HG02610 (cell line): Measurements from ENCODE around the gene FASN.
A peak's percentile ranks its signal among the peaks of the same experiment; 100 is the strongest.
"Not testable (repeated sequence)": the region's sequence is repeated elsewhere in the genome, so short reads cannot be mapped to it uniquely, and the experiment has no call there.

Experiments used
- ATAC-seq: cut with Tn5 transposase; IDR thresholded peaks from one replicate; pipeline ENCODE4 v1.9.1; 2021; ENCODE audit warnings: mild to moderate bottlenecking, moderate library complexity; ENCODE audit not compliant: unreplicated experiment

The FASN gene

DNA sequence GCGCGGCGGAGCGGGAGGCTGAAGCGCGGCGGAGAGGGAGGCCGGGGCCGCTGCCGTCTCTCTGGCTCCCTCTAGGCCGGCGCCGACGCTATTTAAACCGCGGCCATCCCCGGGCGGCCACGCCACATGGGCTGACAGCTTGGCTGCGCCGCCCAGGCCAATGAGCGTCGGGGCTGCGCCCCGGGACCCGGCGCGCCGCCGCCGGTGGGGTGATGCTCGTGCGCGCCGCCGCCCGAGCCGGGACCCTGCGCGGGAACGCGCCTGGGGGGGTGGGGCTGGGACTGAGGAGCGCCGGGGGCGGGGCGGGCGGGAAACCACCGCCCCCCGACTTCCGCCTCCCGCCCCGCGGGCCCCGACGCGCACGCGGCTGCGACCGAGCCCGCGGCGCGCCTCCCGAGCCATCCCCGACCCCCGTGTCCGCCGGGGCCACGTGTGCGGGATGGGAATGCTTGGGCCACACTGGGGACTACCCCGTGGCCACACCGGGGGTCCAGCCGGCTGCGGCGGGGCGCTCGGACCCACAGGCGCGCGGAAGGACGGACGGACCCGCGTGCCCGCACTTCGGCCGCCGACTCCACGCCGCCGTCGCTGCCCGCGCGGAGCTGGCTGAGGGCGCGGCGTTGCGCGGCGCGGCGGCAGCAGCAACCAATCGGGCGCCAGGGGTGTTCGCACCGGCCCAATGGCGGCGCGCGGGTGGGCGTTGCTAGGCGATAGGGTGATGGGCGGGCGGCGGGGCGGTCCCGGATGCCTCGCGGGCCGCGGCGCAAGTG lies at the start of gene FASN:
Gene FASN (minus strand): TSS at position 68 of the 770 bp plus-strand sequence. CDS start 1,791 bp downstream, outside the sequence.
- peak; percentile 69 for ATAC-seq

DNA sequence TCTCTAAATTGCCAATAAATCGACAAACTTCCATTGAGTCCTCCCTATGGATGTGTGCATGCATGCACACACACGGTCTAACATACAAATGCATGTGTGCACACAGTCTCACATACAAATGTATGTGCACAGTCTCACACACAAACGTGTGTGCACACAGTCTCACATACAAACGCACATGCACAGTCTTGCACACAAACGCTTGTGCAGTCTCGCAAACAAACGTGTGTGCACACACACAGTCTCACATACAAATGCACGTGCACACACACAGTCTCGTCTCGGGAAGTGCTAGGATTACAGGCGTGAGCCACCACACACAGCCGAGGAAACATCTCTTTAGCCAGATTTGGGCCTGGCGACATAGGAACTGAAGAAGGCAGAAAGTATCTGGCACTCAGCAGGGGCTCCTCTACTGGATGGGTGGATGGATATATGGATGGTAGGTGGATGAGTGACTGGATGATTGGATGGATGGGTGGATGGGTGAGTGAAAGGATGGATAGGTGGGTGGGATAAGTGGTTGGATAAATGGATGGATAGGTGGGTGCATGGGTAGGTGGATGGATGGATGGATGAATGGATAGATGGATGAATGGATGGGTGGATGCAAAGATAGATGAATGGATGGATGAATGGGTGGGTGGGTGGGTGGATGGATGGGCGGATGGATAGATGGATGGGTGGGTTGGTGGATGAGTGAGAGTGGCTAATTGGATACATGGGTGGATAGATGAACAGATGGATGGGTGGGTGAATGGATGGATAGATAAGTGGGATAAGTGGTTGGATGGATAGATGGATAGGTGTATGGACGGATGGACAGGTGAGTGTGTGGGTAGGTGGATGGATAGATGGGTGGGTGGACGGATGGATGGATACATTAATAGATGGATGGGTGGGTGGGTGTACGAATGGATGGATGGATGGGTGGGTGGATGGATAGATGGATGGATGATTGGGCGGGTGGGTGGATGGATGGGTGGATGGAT lies 48.9 kb upstream of the FASN start:
- ATAC-seq = no peak

GRCh38 chr17:82145550-82146155 lies 47.6 kb upstream of the FASN start:
- no peak for ATAC-seq

DNA sequence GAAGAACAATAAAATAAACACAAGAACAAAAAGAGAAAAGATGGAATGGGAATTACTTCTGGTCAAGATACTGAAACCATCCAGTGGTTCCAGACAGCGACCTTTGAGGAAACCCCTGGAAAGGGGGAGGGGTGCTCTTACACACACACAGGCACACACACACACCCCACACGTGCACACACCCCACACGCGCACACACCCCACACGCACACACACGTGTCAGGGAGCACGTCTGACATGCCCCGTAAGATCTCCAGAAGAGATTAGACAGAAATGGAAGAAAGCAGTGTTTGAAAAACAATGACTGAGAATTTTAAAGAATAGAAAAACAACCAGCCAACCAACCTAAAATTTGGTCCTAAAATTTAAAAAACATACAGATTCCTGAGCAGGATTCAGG lies 45.3 kb upstream of the FASN start:
- no peak for ATAC-seq

DNA sequence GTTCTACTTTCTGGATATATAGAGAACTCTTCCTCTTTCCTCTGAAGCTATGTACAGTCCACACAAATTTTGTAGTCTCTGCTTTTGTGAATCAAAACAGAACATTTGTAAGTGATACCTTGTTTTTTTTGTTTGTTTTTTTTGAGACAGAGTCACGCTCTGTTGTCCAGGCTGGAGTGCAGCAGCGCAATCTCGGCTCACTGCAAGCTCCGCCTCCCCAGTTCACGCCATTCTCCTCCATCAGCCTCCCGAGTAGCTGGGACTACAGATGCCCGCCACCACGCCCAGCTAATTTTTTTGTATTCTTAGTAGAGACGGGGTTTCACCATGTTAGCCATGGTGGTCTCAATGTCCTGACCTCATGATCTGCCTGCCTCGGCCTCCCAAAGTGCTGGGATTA lies 41.9 kb upstream of the FASN start:
- not testable (repeated sequence) for ATAC-seq

- no peak for ATAC-seq
These were observed 40.5 kb upstream of the FASN start for GRCh38 chr17:82138511-82138992.

DNA sequence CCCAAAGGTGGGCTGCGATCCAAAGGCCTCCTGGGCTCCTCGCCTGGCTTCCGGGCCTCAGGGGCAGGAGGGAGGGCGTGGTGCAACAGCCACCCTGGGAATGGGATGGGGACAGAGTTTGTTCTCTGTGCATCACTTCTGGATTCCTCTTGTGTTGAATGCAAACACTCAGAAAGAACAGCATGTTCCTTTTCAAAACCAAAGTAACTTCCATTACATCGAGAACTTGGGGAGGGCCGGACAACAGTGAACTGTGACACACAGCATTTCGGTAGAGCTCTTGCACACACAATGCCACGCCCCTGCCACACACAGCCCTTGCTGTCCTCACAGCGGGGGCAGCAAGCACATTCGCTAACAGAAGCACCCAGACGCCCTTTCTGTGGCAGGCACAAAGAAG lies 36.1 kb upstream of the FASN start:
- no peak for ATAC-seq

GRCh38 chr17:82133166-82133953 lies 35.3 kb upstream of the FASN start:
- ATAC-seq = not testable (repeated sequence)

DNA sequence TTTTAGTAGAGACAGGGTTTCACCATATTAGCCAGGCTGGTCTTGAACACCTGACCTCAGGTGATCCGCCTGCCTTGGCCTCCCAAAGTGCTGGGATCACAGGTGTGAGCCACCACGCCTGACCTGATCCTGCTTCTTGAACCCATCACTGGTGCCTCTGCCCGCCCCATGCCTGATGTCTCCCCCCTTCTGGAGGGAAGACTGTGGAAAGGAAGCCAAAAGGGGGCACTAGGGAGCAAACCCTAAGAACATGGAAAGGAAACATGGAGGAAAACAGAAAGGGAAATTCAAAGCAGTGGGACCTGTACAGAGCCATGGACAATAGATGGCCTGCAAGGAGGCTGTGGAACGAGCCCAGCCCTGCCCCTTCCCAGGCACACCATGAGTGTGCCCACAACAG lies 31.1 kb upstream of the FASN start:
- no peak for ATAC-seq

DNA sequence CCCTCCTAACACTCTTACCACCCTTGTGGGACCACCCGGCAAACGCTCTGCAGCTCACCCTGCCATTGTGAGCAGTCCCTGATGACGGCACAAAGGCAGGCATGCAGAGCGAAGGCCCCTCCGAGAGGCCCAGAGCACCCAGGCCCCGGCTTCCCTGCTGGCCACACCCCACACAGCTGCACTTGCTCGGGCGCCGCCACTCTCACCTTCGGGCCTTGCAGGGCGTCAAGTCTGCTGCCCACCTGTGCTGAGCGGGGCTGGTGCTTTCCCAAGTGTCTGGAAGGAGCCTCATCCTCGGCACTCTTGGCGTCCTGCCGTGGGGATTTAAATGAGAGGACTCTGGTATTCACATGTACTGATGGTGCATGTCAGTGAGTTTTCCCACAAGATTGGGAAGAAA lies 30.3 kb upstream of the FASN start:
- no peak for ATAC-seq

DNA sequence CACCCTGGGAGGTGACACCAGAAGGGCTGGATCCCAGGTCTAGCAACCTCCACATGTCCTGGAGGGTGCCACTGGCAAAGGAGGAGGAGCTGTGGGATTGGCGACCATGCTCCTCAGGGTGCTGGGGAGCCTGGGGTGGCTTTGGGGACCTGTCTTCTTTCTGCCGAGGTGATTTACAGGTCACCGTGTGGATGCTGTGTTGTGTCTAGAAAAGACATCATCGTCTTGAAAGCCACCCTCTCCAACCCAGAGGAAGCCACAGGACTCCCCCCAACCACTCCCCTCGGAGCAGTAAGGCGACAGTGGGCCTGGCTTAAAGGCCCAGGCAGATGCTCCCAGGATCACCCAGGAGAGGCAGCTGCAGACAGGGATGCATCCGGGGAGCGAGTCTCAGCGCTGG lies 29.7 kb upstream of the FASN start:
- no peak for ATAC-seq

- ATAC-seq = no peak
These were observed 29.2 kb upstream of the FASN start for GRCh38 chr17:82127315-82127595.

- no peak for ATAC-seq
These were observed 28.7 kb upstream of the FASN start for GRCh38 chr17:82126556-82127314.

GRCh38 chr17:82124101-82124500 lies 26.1 kb upstream of the FASN start:
- ATAC-seq = no peak

GRCh38 chr17:82121660-82122629 lies 23.9 kb upstream of the FASN start:
- no peak for ATAC-seq

- ATAC-seq = no peak
These were observed 23.2 kb upstream of the FASN start for GRCh38 chr17:82121246-82121645.

- no peak for ATAC-seq
These were observed 22.1 kb upstream of the FASN start for GRCh38 chr17:82120148-82120547.

DNA sequence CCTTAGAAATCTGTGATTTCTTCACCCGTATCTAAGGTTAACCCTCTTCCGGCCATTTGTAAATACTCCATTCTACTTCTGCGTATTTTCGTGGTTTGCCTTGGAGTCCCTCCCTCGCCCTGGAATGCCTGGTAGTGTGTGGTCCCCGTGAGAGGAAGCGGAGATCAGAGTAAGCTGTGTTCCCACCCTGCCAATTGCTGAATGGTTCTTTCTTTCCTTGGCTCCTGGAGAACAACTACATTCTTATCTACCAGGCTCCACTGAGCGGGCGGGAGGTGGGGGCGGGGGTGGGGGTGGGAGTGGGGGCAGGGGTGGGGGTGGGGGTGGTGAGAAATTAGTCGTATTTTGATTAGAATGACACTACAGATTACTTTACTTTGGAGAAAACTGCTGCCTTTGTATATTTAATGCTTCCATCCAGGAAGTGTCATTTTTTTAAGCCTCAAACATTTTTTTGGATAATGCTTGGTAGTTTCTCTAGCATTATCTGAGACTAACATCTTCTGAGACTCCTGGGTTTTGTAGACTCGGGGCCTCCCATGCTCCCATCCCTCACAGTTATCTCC lies 20.9 kb upstream of the FASN start:
- ATAC-seq = no peak
